ENCODE results near the gene GPC6.

Gene GPC6

GRCh38 chr13:93325303-93326233, 99.0 kb downstream of the GPC6 start:
- DNase-seq = no peak

- DNase-seq = no peak
Observed at GRCh38 chr13:93326234-93326811, 99.7 kb downstream of the GPC6 start.

- no peak for DNase-seq
Observed at GRCh38 chr13:93328943-93329342, 102.3 kb downstream of the GPC6 start.

- no peak for DNase-seq
Observed at GRCh38 chr13:93336728-93337127, 110.1 kb downstream of the GPC6 start.

GRCh38 chr13:93338030-93338429, 111.4 kb downstream of the GPC6 start:
- no peak for DNase-seq

- DNase-seq = no peak
Observed at GRCh38 chr13:93338906-93339305, 112.3 kb downstream of the GPC6 start.

GRCh38 chr13:93339550-93339949, 112.9 kb downstream of the GPC6 start:
- DNase-seq = no peak

- no peak for DNase-seq
Observed at GRCh38 chr13:93341517-93341916, 114.9 kb downstream of the GPC6 start.

- no peak for DNase-seq
Observed at GRCh38 chr13:93343097-93343496, 116.5 kb downstream of the GPC6 start.

GRCh38 chr13:93344048-93344705, 117.6 kb downstream of the GPC6 start:
- DNase-seq = no peak

- DNase-seq = no peak
Observed at GRCh38 chr13:93345024-93345423, 118.4 kb downstream of the GPC6 start.

GRCh38 chr13:93345770-93346169, 119.2 kb downstream of the GPC6 start:
- DNase-seq = no peak

GRCh38 chr13:93352616-93353015, 126.0 kb downstream of the GPC6 start:
- no peak for DNase-seq

GRCh38 chr13:93355094-93355493, 128.5 kb downstream of the GPC6 start:
- no peak for DNase-seq

- no peak for DNase-seq
Observed at GRCh38 chr13:93356469-93356868, 129.9 kb downstream of the GPC6 start.

GRCh38 chr13:93360021-93360420, 133.4 kb downstream of the GPC6 start:
- DNase-seq = no peak

GRCh38 chr13:93361703-93362102, 135.1 kb downstream of the GPC6 start:
- no peak for DNase-seq

- DNase-seq = no peak
Observed at GRCh38 chr13:93364166-93364565, 137.6 kb downstream of the GPC6 start.

- DNase-seq = no peak
Observed at GRCh38 chr13:93368296-93368695, 141.7 kb downstream of the GPC6 start.

GRCh38 chr13:93368718-93369117, 142.1 kb downstream of the GPC6 start:
- no peak for DNase-seq

- DNase-seq = no peak
Observed at GRCh38 chr13:93372856-93373255, 146.2 kb downstream of the GPC6 start.

- DNase-seq = no peak
Observed at GRCh38 chr13:93375491-93375890, 148.9 kb downstream of the GPC6 start.

- no peak for DNase-seq
Observed at GRCh38 chr13:93377196-93377595, 150.6 kb downstream of the GPC6 start.

- no peak for DNase-seq
Observed at GRCh38 chr13:93378184-93378583, 151.6 kb downstream of the GPC6 start.

All from inflammatory macrophage (primary cell).